SJSA1 (cell line): Measurements from ENCODE around the gene HDAC4. TPM values are rescaled to one million over a fixed set of nuclear protein-coding genes. Genes with fewer than 3 reads are reported as not detected.

ENCODE experiments used
- DNase-seq, 2 experiments: peaks; one replicate each; pipeline ENCODE4 v3.0.0-alpha.2; 2015 to 2020; ENCODE audit warnings: low spot score in 2 of 2, low read depth in 1 of 2
- H3K27ac ChIP-seq: fragments of 250-450 bp; sonication (Bioruptor Pico); 2 replicates; pipeline ENCODE4 v1.5.1; 2020; ENCODE audit warnings: mild to moderate bottlenecking, moderate library complexity
- H3K27me3 ChIP-seq: fragments of 250-450 bp; sonication (Bioruptor Pico); replicated peaks from 2 replicates; pipeline ENCODE4 v1.5.1; 2020; ENCODE audit warnings: mild to moderate bottlenecking, moderate library complexity
- H3K36me3 ChIP-seq: fragments of 250-450 bp; sonication (Bioruptor Pico); 2 replicates; pipeline ENCODE4 v1.5.1; 2020; ENCODE audit warnings: mild to moderate bottlenecking
- H3K4me1 ChIP-seq: fragments of 250-450 bp; sonication (Bioruptor Pico); replicated peaks from 2 replicates; pipeline ENCODE4 v1.6.1; 2021; ENCODE audit warnings: mild to moderate bottlenecking
- H3K4me3 ChIP-seq: fragments of 250-450 bp; sonication (Bioruptor Pico); 2 replicates; pipeline ENCODE4 v1.5.1; 2020; ENCODE audit warnings: mild to moderate bottlenecking
- H3K9me3 ChIP-seq: fragments of 250-450 bp; sonication (Bioruptor Pico); replicated peaks from 2 replicates; pipeline ENCODE4 v1.5.1; 2020; ENCODE audit warnings: mild to moderate bottlenecking
- total RNA-seq: library from RNA; depleted of rRNA; stranded (reverse); fragments of >200 nt; shearing (Covaris generic); gene quantifications from 2 replicates; pipeline ENCODE4 v1.2.3, GENCODE V29; 2014

Gene HDAC4
- total RNA-seq, 1 experiment from 2014 or later = 13.2 TPM

- H3K4me3 ChIP-seq = no peak overlapping the region
- DNase-seq = no peak
- no peak overlapping the region for H3K27ac ChIP-seq
- no peaks in the 10 kb centered on the region for H3K27me3 ChIP-seq
- H3K36me3 ChIP-seq = peaks cover 30% of the 10 kb centered on the region
- no peaks in the 10 kb centered on the region for H3K9me3 ChIP-seq
- H3K4me1 ChIP-seq = peaks cover 36% of the 10 kb centered on the region
Observed at GRCh38 chr2:239133945-239134570, 266.8 kb downstream of the HDAC4 start.

- no peaks in the 10 kb centered on the region for H3K27me3 ChIP-seq
Observed at GRCh38 chr2:239132786-239133185, 268.0 kb downstream of the HDAC4 start.

GRCh38 chr2:239132156-239132709 lies 268.6 kb downstream of the HDAC4 start:
- no peak overlapping the region for H3K4me3 ChIP-seq
- no peak overlapping the region for H3K27ac ChIP-seq
- H3K36me3 ChIP-seq = peaks cover 28% of the 10 kb centered on the region
- no peaks in the 10 kb centered on the region for H3K9me3 ChIP-seq
- H3K4me1 ChIP-seq = peaks cover 18% of the 10 kb centered on the region
- DNase-seq = no peak
- H3K27me3 ChIP-seq = no peaks in the 10 kb centered on the region

More at GRCh38 chr2:239132786-239133185, 268.0 kb downstream of the HDAC4 start:
- peaks cover 23% of the 10 kb centered on the region for H3K4me1 ChIP-seq
- no peak overlapping the region for H3K4me3 ChIP-seq
- peaks cover 28% of the 10 kb centered on the region for H3K36me3 ChIP-seq
- H3K27ac ChIP-seq = no peak overlapping the region
- DNase-seq = no peak
- no peaks in the 10 kb centered on the region for H3K9me3 ChIP-seq

DNA sequence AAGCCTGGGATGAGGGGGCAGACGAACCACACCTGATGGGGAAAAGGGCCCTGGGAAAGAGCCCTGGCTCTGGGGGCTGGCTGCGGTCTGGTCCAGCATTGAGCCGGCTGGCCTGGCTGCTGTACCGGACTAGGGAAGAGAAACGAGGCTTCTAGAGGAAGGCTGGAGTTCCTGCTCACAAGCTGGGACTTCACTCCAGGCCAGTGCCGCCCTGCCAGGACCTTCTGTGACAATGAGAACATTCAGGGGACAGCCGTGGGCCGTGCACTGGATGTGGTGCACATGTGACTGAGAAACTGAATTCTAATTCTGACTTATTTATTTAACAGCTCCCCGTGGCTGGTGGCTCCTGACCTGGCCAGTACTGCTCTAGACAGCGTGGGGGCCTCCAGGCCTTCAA lies 269.3 kb downstream of the HDAC4 start:
- Histone ChIP-seq H3K9me3 (no peaks in the 10 kb centered on the region), H3K4me3 (no peak overlapping the region), H3K27me3 (no peaks in the 10 kb centered on the region), H3K4me1 (peaks cover 15% of the 10 kb centered on the region), H3K36me3 (peaks cover 32% of the 10 kb centered on the region), H3K27ac (no peak overlapping the region)
- no peak for DNase-seq

DNA sequence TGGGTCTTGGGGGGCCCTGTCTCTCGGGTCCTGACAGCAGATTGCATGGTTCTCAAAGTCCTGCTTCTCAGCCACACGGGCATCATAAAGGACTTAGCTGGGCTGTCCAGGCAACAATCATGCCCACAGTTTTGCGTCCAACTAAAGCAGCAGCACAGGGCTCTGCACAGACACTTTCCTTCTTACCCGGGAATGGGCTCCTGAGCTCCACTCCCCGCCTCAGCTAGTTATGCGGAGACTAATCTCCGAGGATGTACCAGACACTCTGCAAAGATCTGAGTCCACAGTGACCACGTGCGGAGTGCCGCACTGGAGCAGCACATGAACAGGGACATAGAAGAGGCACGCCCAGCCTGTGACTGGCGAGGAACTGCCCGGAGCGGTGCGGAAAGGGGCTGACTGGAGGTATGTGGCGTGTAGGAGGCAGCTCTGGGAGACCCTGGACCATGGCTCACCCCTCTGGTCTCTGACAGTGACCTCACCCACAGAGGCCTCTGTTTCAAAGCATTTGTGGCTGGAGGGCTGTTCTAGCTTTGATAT lies 270.0 kb downstream of the HDAC4 start:
- no peak overlapping the region for H3K4me3 ChIP-seq
- DNase-seq = no peak
- no peaks in the 10 kb centered on the region for H3K27me3 ChIP-seq
- H3K36me3 ChIP-seq = peaks cover 37% of the 10 kb centered on the region
- peaks cover 9% of the 10 kb centered on the region for H3K4me1 ChIP-seq
- no peaks in the 10 kb centered on the region for H3K9me3 ChIP-seq
- H3K27ac ChIP-seq = no peak overlapping the region

- Histone ChIP-seq H3K9me3 (no peaks in the 10 kb centered on the region), H3K4me1 (peaks cover 2% of the 10 kb centered on the region), H3K27me3 (no peaks in the 10 kb centered on the region), H3K36me3 (peaks cover 45% of the 10 kb centered on the region), H3K4me3 (no peak overlapping the region), H3K27ac (no peak overlapping the region)
- no peak for DNase-seq
Observed at GRCh38 chr2:239130041-239130440, 270.8 kb downstream of the HDAC4 start.

DNA sequence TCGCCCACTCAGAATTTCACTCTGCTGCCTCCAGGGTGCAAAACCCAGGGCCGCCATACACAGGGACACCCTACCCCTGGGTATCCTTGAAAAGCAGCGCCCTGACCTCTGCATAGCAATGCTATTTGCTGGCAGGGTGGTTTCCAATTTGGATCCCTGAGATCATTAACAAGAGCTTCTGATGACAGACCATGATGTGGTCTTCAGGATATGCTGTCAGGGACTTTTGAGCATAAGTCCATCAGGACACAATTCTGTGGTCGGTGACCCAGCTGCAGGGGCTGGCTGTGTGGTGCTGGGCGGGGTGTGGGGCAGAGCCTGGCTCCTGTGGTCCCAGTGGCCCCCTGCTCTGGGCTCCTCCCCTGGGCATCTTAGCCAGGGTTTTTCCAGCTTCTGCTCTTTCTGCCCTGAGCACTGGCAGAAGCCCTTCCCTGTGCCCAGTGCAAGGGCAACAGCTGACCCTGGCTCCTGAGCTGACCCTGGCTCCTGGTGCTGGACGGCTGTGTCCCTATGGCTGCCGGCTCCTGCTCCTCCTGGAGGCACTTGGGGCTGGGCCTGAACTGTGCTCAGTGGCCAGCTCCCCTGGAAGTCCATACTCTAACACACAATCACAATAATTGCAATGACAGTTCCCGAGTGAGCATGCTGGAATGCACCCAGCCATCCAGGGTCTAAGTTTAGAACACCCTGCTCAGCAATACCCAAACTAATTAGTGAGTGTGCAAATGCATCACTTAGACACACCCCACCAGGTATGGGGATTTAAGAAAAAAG lies 271.5 kb downstream of the HDAC4 start:
- Histone ChIP-seq H3K36me3 (peaks cover 42% of the 10 kb centered on the region), H3K9me3 (no peaks in the 10 kb centered on the region), H3K4me1 (no peaks in the 10 kb centered on the region), H3K4me3 (no peak overlapping the region), H3K27me3 (no peaks in the 10 kb centered on the region), H3K27ac (no peak overlapping the region)
- DNase-seq = no peak

DNA sequence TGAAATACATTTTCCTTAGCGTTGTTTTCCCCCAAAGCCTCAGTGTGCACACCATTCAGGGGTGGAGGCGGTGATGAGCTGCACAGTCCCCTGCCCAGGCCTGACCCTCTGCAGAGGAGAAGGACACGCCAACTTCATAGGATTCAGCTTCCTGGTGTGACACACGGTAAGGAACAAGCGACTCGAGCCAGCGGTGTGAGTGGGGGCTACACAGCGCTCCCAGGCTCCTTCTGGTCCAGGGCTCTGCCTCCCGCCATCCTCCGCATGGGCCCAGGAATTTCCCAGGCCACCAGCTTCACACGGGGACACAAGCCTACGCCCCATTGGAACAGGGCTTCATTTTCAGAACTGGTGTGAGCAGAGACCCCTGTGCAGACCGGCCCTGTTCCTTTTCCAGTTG lies 272.1 kb downstream of the HDAC4 start:
- Histone ChIP-seq H3K4me1 (no peaks in the 10 kb centered on the region), H3K27me3 (no peaks in the 10 kb centered on the region), H3K9me3 (no peaks in the 10 kb centered on the region), H3K36me3 (peaks cover 35% of the 10 kb centered on the region), H3K4me3 (no peak overlapping the region), H3K27ac (no peak overlapping the region)
- no peak for DNase-seq

GRCh38 chr2:239127513-239127912 lies 273.3 kb downstream of the HDAC4 start:
- Histone ChIP-seq H3K27ac (no peak overlapping the region), H3K4me3 (no peak overlapping the region), H3K36me3 (peaks cover 25% of the 10 kb centered on the region), H3K9me3 (no peaks in the 10 kb centered on the region), H3K4me1 (peaks cover 2% of the 10 kb centered on the region), H3K27me3 (no peaks in the 10 kb centered on the region)
- DNase-seq = no peak

GRCh38 chr2:239125726-239126675 lies 274.8 kb downstream of the HDAC4 start:
- H3K9me3 ChIP-seq = no peaks in the 10 kb centered on the region
- no peak overlapping the region for H3K27ac ChIP-seq
- H3K4me1 ChIP-seq = peaks cover 18% of the 10 kb centered on the region
- no peak overlapping the region for H3K4me3 ChIP-seq
- no peak for DNase-seq
- no peaks in the 10 kb centered on the region for H3K27me3 ChIP-seq
- peaks cover 28% of the 10 kb centered on the region for H3K36me3 ChIP-seq

DNA sequence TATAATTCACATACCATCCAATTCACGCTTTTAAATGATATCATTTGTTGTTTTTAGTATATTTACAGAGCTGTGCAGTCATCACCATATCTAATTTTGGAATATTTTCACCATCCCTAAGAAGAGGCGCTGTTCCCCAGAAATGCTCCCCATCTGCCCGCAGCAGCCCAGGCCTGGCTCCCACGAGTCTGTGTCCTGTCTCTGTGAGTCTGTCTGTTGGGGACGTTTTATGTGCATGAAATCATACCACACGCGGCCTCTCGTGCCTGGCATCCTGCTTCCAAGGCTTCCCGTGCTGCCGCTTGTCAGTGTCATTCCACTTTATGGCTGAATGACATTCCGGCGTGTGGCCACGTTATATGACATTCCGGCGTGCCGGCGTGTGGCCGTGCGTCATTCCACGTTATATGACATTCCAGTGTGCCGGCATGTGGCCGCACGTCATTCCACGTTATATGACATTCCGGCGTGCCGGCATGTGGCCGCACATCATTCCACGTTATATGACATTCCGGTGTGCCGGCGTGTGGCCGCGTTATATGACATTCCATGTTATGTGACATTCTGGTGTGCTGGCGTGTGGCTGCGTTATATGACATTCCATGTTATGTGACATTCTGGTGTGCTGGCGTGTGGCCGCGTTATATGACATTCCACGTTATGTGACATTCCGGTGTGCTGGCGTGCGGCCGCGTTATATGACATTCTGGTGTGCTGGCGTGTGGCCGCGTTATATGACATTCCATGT lies 276.5 kb downstream of the HDAC4 start:
- Histone ChIP-seq H3K27ac (no peak overlapping the region), H3K9me3 (no peaks in the 10 kb centered on the region), H3K4me1 (peaks cover 33% of the 10 kb centered on the region), H3K27me3 (no peaks in the 10 kb centered on the region), H3K4me3 (no peak overlapping the region), H3K36me3 (peaks cover 26% of the 10 kb centered on the region)
- no peak for DNase-seq

DNA sequence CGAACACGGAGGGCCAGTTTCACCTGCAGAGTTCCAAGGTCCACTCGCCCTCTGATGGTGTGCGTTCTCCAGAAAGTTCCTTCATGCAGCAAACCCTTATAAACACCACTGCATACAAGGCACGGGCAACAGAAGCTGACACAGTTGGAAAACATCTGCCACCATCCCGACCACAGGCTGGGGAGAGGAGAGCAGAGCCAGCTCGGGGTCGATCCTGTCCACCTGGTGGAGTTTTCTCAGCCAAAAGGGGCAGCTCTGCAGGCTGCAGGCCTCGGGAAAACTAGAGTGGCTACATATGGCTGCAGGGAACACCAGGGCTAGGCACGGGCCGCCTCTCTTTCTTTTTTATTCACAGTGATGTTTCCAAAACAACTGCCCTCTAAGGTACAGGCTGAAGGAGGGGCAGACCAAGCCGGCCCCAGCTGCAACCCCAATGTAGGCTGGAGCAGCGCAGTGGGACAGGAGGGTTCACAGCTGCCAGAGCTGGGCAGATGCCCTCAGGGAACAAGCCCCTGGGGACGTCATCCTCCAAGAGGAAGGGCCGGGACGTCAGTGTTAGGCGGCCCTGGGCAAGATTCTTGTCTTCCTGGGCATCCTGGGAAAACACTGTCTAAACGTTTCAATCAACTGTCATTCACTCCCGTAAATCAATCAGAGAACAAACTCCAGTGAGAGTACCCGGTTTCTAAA lies 278.3 kb downstream of the HDAC4 start:
- Histone ChIP-seq H3K4me3 (no peak overlapping the region), H3K27me3 (no peaks in the 10 kb centered on the region), H3K4me1 (peaks cover 40% of the 10 kb centered on the region), H3K9me3 (no peaks in the 10 kb centered on the region), H3K36me3 (peaks cover 23% of the 10 kb centered on the region), H3K27ac (no peak overlapping the region)
- DNase-seq = no peak
